ENCODE measurements around the gene CAMKMT. TPM values are rescaled to one million over a fixed set of nuclear protein-coding genes. Genes with fewer than 3 reads are reported as not detected.

The CAMKMT gene
- total RNA-seq, 2 donors from 2014 or later: 3.6 to 4.6 TPM

GRCh38 chr2:44688456-44689124 lies 326.8 kb downstream of the CAMKMT start:
- no peaks in the 10 kb centered on the region for H3K4me1 ChIP-seq
- H3K27ac ChIP-seq: no peak overlapping the region
- TF ChIP-seq, protein P1, sequence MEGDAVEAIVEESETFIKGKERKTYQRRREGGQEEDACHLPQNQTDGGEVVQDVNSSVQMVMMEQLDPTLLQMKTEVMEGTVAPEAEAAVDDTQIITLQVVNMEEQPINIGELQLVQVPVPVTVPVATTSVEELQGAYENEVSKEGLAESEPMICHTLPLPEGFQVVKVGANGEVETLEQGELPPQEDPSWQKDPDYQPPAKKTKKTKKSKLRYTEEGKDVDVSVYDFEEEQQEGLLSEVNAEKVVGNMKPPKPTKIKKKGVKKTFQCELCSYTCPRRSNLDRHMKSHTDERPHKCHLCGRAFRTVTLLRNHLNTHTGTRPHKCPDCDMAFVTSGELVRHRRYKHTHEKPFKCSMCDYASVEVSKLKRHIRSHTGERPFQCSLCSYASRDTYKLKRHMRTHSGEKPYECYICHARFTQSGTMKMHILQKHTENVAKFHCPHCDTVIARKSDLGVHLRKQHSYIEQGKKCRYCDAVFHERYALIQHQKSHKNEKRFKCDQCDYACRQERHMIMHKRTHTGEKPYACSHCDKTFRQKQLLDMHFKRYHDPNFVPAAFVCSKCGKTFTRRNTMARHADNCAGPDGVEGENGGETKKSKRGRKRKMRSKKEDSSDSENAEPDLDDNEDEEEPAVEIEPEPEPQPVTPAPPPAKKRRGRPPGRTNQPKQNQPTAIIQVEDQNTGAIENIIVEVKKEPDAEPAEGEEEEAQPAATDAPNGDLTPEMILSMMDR (IDR thresholded peaks at IDR 0.05): no peak
- no peaks in the 10 kb centered on the region for H3K27me3 ChIP-seq
- DNase-seq (ENCODE audit: low spot score): no peak
- H3K36me3 ChIP-seq: no peaks in the 10 kb centered on the region
- H3K9me3 ChIP-seq: no peaks in the 10 kb centered on the region
- no peak overlapping the region for H3K4me3 ChIP-seq

DNA sequence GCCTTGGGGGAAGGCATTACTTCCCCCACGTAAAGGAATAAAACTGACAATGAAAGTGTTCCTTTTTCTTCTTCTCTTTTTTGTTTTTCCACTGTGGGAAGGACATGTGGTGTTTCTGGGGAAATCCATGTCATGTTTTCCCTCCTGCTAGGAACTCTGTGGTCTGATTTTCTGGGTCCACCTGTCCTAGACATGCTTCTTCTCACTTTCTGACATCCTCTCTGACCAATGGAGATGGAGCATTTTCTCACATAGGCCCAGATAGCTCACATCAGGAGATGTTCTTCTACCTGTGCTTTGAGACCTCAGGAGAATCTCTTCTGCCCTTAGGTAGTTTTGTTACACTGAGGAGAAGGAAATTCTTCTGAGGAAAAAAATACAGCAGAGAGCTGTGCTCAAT lies 327.8 kb downstream of the CAMKMT start:
- Histone ChIP-seq H3K36me3 (no peaks in the 10 kb centered on the region), H3K27me3 (no peaks in the 10 kb centered on the region), H3K27ac (no peak overlapping the region), H3K9me3 (no peaks in the 10 kb centered on the region), H3K4me1 (no peaks in the 10 kb centered on the region), H3K4me3 (no peak overlapping the region)
- TF ChIP-seq, protein P1 (IDR thresholded peaks at IDR 0.05): no peak
- no peak for DNase-seq (ENCODE audit: low spot score)

- TF ChIP-seq, protein P1 (IDR thresholded peaks at IDR 0.05): no peak
- Histone ChIP-seq H3K27me3 (no peaks in the 10 kb centered on the region), H3K36me3 (no peaks in the 10 kb centered on the region), H3K9me3 (no peaks in the 10 kb centered on the region), H3K27ac (no peak overlapping the region), H3K4me3 (no peak overlapping the region), H3K4me1 (no peaks in the 10 kb centered on the region)
- DNase-seq (ENCODE audit: low spot score): no peak
Measured at GRCh38 chr2:44691174-44691785, 329.5 kb downstream of the CAMKMT start.

DNA sequence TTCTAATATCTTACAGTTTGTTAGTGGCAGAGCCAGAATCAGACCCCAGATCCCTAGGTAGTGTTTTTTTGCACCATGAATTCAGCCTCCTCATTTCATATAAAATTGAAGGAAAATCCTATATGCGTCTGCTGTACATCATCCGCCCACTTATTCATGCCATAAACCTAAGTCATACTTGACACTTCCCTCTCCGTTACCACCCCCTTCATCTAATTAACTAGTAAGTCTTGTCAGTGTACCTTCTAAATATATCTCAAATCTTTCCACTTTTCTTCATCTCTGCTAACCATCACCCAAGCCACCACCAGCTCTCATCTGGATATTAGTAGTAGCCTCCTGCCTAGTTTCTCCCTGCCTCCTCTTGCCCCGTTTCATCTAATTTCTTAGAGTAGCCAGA lies 331.1 kb downstream of the CAMKMT start:
- no peaks in the 10 kb centered on the region for H3K4me1 ChIP-seq
- TF ChIP-seq, protein P1 (IDR thresholded peaks at IDR 0.05): no peak
- no peaks in the 10 kb centered on the region for H3K36me3 ChIP-seq
- no peaks in the 10 kb centered on the region for H3K9me3 ChIP-seq
- no peak for DNase-seq (ENCODE audit: low spot score)
- H3K4me3 ChIP-seq: no peak overlapping the region
- no peaks in the 10 kb centered on the region for H3K27me3 ChIP-seq
- no peak overlapping the region for H3K27ac ChIP-seq

DNA sequence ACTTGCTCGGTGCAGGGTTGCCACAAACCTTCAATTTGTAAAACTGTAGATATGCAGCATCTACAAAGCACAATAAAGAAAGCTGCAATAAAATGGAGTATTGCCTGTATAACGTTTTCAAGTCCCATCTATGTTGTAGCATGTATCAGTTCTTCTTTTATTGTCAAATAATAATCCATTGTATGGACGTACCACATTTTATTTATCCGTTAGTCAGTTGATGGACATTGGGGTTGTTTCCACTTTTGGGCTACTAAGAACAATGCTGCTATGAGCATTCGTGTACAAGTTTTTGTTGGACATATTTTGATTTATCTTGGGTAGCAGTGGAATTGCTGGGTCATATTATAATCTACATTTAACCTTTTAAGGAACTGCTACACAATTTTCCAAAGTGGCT lies 339.1 kb downstream of the CAMKMT start:
- Histone ChIP-seq H3K9me3 (no peaks in the 10 kb centered on the region), H3K4me1 (no peaks in the 10 kb centered on the region), H3K27ac (no peak overlapping the region), H3K36me3 (no peaks in the 10 kb centered on the region), H3K4me3 (no peak overlapping the region), H3K27me3 (no peaks in the 10 kb centered on the region)
- no peak for DNase-seq (ENCODE audit: low spot score)
- TF ChIP-seq, protein P1 (IDR thresholded peaks at IDR 0.05): no peak

Measured in right atrium auricular region (tissue), 2 donors.